ENCODE results near the gene AOPEP. TPM values are rescaled to one million over a fixed set of nuclear protein-coding genes. Genes with fewer than 3 reads are reported as not detected.

AOPEP gene
- total RNA-seq, 1 experiment from 2014 or later: 36.4 TPM

GRCh38 chr9:94843134-94843533, 116.6 kb downstream of the AOPEP start:
- H3K27ac ChIP-seq (ENCODE audit: low read length): peak overlapping the region; percentile 35; the same call in 1 of the 2 replicates
- H3K4me1 ChIP-seq (ENCODE audit: control insufficient read depth, insufficient read depth, low read length): no peaks in the 10 kb centered on the region
- H3K4me3 ChIP-seq (ENCODE audit: low read depth in 2 of 2, low read length in 2 of 2): no peak overlapping the region
- POLR2A ChIA-PET: no interaction called here
- TF ChIP-seq TCF7L2 (IDR thresholded peaks at IDR 0.05; ENCODE audit: low read depth, low read length) (no peak), SIN3A (IDR thresholded peaks at IDR 0.05; ENCODE audit: borderline replicate concordance, insufficient read depth, low read depth, low read length) (no peak), REST (IDR thresholded peaks at IDR 0.05; ENCODE audit: insufficient read depth in 1 of 2, low read depth in 2 of 2, low read length in 1 of 2) (no peak), CTCF (IDR thresholded peaks at IDR 0.05) (no peak), POLR2AphosphoS5 (IDR thresholded peaks at IDR 0.05; ENCODE audit: low read depth, low read length) (no peak)
- ATAC-seq: no peak
- H3K27me3 ChIP-seq (ENCODE audit: control insufficient read depth, insufficient read depth, low read length): no peaks in the 10 kb centered on the region
- intact Hi-C loops (cut with micrococcal nuclease; ENCODE audit: unreplicated experiment) (no loop called here), in situ Hi-C loops (cut with HindIII; ENCODE audit: low pct_unique_long_range_greater_than_20kb, low sequenced_read_pairs) (no loop called here)
- no TSS peak for BruUV-seq (replicated peaks)
- CTCF ChIA-PET: no interaction called here
- H3K36me3 ChIP-seq (ENCODE audit: control insufficient read depth, insufficient read depth, low read length): no peaks in the 10 kb centered on the region
- no peaks in the 10 kb centered on the region for H3K9me3 ChIP-seq (ENCODE audit: control insufficient read depth, insufficient read depth, low read depth, low read length)
- DNase-seq (ENCODE audit: low read depth, low spot score): no peak

- no peak for ATAC-seq
- Histone ChIP-seq H3K27me3 (ENCODE audit: control insufficient read depth, insufficient read depth, low read length) (no peaks in the 10 kb centered on the region), H3K9me3 (ENCODE audit: control insufficient read depth, insufficient read depth, low read depth, low read length) (no peaks in the 10 kb centered on the region), H3K4me3 (ENCODE audit: low read depth in 2 of 2, low read length in 2 of 2) (no peak overlapping the region), H3K4me1 (ENCODE audit: control insufficient read depth, insufficient read depth, low read length) (no peaks in the 10 kb centered on the region), H3K36me3 (ENCODE audit: control insufficient read depth, insufficient read depth, low read length) (no peaks in the 10 kb centered on the region), H3K27ac (ENCODE audit: low read length) (no peak overlapping the region)
- no peak for DNase-seq (ENCODE audit: low read depth, low spot score)
- intact Hi-C loops (cut with micrococcal nuclease; ENCODE audit: unreplicated experiment) (no loop called here), in situ Hi-C loops (cut with HindIII; ENCODE audit: low pct_unique_long_range_greater_than_20kb, low sequenced_read_pairs) (no loop called here)
- BruUV-seq (replicated peaks): no TSS peak
- POLR2A ChIA-PET: no interaction called here
- CTCF ChIA-PET: interaction anchor here (0.6 kb wide), 1 partner anchor 87 kb away, joined by 4 read pairs; no protein-coding TSS in a partner anchor
- TF ChIP-seq TCF7L2 (IDR thresholded peaks at IDR 0.05; ENCODE audit: low read depth, low read length): no peak
- no peak for TF ChIP-seq CTCF (IDR thresholded peaks at IDR 0.05)
- TF ChIP-seq REST (IDR thresholded peaks at IDR 0.05; ENCODE audit: insufficient read depth in 1 of 2, low read depth in 2 of 2, low read length in 1 of 2): no peak
- no peak for TF ChIP-seq SIN3A (IDR thresholded peaks at IDR 0.05; ENCODE audit: borderline replicate concordance, insufficient read depth, low read depth, low read length)
- TF ChIP-seq POLR2AphosphoS5 (IDR thresholded peaks at IDR 0.05; ENCODE audit: low read depth, low read length): no peak
Observed at GRCh38 chr9:94846739-94847138, 120.2 kb downstream of the AOPEP start.

All from Panc1 (cell line).